H1 (cell line): ENCODE data around the gene BAIAP2L2. TPM values are rescaled to one million over a fixed set of nuclear protein-coding genes. Genes with fewer than 3 reads are reported as not detected.

Experiments used
- ATF3 ChIP-seq: IDR thresholded peaks from 2 replicates; pipeline ENCODE4 v1.6.1; 2011; ENCODE audit warnings: low read depth, mild to moderate bottlenecking, low read length; ENCODE audit not compliant: insufficient read depth
- MAX ChIP-seq: IDR thresholded peaks from 2 replicates; pipeline ENCODE4 v1.6.1; 2012; ENCODE audit warnings: inconsistent platforms
- POLR2A ChIP-seq, 2 experiments: IDR thresholded peaks; 1 replicate in 1 of 2; 2 replicates in 1 of 2; pipeline ENCODE4 v1.6.1; 2011; ENCODE audit warnings: low read depth in 2 of 2, low read length in 2 of 2, mild to moderate bottlenecking in 2 of 2; ENCODE audit errors: control extremely low read depth in 1 of 2
- POLR2AphosphoS5 ChIP-seq: IDR thresholded peaks from 2 replicates; pipeline ENCODE4 v1.6.1; 2011; ENCODE audit warnings: low read depth, low read length
- YY1 ChIP-seq: IDR thresholded peaks from 2 replicates; pipeline ENCODE4 v1.6.1; 2011; ENCODE audit warnings: low read depth, mild to moderate bottlenecking, low read length
- polyA plus RNA-seq, 7 experiments: library from polyadenylated mRNA; depleted of rRNA in 3 of 7; stranded (reverse) in 5 of 7; unstranded in 2 of 7; fragments of >200 nt in 5 of 7; fragments of 200-250 nt in 2 of 7; gene quantifications; 1 replicate in 5 of 7; 2 replicates in 1 of 7; 4 replicates in 1 of 7; pipeline versions ENCODE4 v1.2.1 to v1.2.3, GENCODE V29; 2011 to 2013; ENCODE audit warnings: missing spikeins in 2 of 7, mixed read lengths in 2 of 7
- total RNA-seq: library from RNA; stranded (reverse); fragmentation: NEBNext Ultra II Directional; extraction: Animal tissue kit (Norgen Biotek cat#: 25700); gene quantifications from 2 replicates; pipeline ENCODE4 v1.2.1, GENCODE V29; 2021

Gene BAIAP2L2
- total and polyA plus RNA-seq, 2 of the 8 experiments (the other 6 are each of a cell fraction or from before 2014, with no cell fraction given): 5.4 to 10.0 TPM

DNA sequence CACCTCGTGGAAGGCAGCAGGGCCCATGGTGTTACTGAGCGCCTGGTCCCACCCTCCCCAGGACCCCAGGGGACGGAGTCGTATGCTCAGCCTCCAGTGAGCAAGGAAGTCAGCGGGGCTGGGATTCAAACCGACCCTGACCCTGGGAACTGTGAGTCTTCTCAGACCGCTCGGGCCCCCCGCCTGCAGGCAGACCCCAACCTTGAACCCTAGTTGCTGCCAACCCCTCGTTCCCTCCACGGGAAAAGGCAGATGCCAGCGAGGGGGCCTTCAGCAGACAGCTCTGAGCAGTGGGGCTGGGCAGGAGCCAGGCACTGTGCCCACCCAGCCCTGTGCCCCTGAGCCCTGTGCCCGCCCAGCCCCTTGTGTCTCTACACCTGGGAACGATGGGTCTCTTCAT lies 32.9 kb downstream of the BAIAP2L2 start (continued):
- no peak for TF ChIP-seq ATF3
- TF ChIP-seq POLR2AphosphoS5: no peak
- no peak for TF ChIP-seq MAX
- TF ChIP-seq YY1: no peak
- no peak for TF ChIP-seq POLR2A (IDR thresholded peaks at IDR 0.05; ENCODE audit: control extremely low read depth in 1 of 2, low read depth in 2 of 2, low read length in 2 of 2)
